ACC112 (cell line): ENCODE measurements around the gene KLHL17.

Experiments
- H2AFZ ChIP-seq: fragments of 200-600 bp; sonication (generic); one replicate; pipeline ENCODE4 v1.6.0; 2017; ENCODE audit warnings: antibody characterized with exemption, low read length; ENCODE audit not compliant: unreplicated experiment
- H3K27ac ChIP-seq: fragments of 200-600 bp; sonication (generic); 2 replicates; pipeline ENCODE4 v1.5.1; 2014; ENCODE audit warnings: low read depth, mild to moderate bottlenecking, antibody characterized with exemption, low read length, moderate library complexity
- H3K27me3 ChIP-seq: fragments of 200-600 bp; sonication (generic); 2 replicates; pipeline ENCODE4 v1.6.1; 2014; ENCODE audit warnings: mild to moderate bottlenecking, antibody characterized with exemption, low read length, moderate library complexity, mixed read lengths; ENCODE audit not compliant: insufficient read depth
- H3K36me3 ChIP-seq: fragments of 200-600 bp; sonication (generic); 2 replicates; pipeline ENCODE4 v1.6.1; 2016; ENCODE audit warnings: mild to moderate bottlenecking, antibody characterized with exemption, low read length, moderate library complexity, mixed read lengths; ENCODE audit not compliant: insufficient read depth
- H3K4me1 ChIP-seq: fragments of 200-600 bp; sonication (generic); one replicate; pipeline ENCODE4 v1.6.1; 2016; ENCODE audit warnings: low read length, mixed read lengths; ENCODE audit not compliant: insufficient read depth, unreplicated experiment, control insufficient read depth
- H3K4me3 ChIP-seq: fragments of 200-600 bp; sonication (generic); 2 replicates; pipeline ENCODE4 v1.5.1; 2014; ENCODE audit warnings: mild to moderate bottlenecking, low read depth, low read length
- H3K79me2 ChIP-seq: fragments of 200-600 bp; sonication (generic); one replicate; pipeline ENCODE4 v1.6.0; 2016; ENCODE audit warnings: low read length; ENCODE audit not compliant: control insufficient read depth, unreplicated experiment, insufficient read depth

The KLHL17 gene

DNA sequence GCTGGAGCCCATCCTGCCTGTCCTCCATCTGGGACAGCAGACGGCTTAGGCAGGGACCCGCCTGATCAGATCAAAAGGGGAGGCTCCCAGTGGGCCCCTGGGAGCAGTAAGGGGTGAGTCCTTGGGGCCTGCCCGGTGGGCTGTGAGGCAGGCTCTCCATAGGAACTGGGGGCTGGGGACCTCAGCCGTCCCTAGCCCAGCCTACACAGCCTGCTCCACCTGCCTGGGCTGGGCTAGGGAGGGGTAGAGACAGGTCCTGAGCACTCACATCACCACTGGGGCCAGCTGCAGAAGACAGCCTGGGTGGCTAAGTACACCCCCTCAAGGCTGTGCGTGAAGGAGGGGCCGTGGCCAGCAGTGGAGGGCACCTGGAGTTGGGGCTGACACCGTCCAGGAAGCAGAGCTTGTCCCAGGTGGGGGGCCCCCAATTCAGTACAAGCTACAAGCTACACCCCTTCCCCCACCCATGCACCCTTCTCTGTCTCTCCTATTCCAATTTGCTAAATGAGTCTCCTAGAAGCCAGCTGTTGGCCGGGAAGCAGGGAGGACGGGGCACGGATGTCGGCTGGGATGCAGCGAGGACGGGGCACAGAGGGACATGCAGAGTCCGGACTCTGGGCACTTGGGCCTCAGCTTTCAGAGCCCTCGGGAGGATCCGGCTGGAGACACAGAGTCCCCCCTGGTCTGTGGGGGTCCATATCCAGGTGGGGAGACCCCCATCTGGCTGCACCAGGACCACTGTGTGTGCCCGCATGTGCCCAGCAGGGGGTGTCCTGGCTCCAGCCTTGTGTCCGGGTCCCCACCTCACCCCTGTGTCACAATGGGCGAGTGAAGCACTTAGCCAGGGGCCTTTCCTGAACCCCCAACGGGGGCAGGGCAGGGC, 54.7 kb downstream of the KLHL17 start:
- Histone ChIP-seq H3K36me3 (peaks cover 17% of the 10 kb centered on the region; the same call in 1 of the 2 replicates), H3K4me1 (peaks cover 11% of the 10 kb centered on the region), H3K27me3 (no peaks in the 10 kb centered on the region), H3K4me3 (peak overlapping the region; percentile 96), H3K79me2 (peaks cover 20% of the 10 kb centered on the region), H3K27ac (peak overlapping the region; percentile 95), H2AFZ (no peak overlapping the region)
